HepG2 (cell line): ENCODE measurements around the gene SDHAF1. TPM values are rescaled to one million over a fixed set of nuclear protein-coding genes. Genes with fewer than 3 reads are reported as not detected.

Experiments
- ATF6 ChIP-seq: sonication (generic); formaldehyde crosslinking; conservative IDR thresholded peaks from 2 replicates; pipeline ENCODE4 v1.4.0; 2020; ENCODE audit warnings: missing genetic modification reagents
- CERS6 ChIP-seq: sonication (generic); formaldehyde crosslinking; IDR thresholded peaks from 2 replicates; pipeline ENCODE4 v1.5.0; 2020; ENCODE audit warnings: missing genetic modification reagents
- CREB3 ChIP-seq: sonication (generic); formaldehyde crosslinking; IDR thresholded peaks from 2 replicates; pipeline ENCODE4 v1.5.0; 2020; ENCODE audit warnings: missing genetic modification reagents
- DMAP1 ChIP-seq: IDR thresholded peaks from 2 replicates; pipeline ENCODE4 v1.6.1; 2016
- ELF1 ChIP-seq: sonication (generic); formaldehyde crosslinking; IDR thresholded peaks from 2 replicates; pipeline ENCODE4 v1.4.0; 2020; ENCODE audit warnings: missing genetic modification reagents
- GLI4 ChIP-seq: sonication (generic); formaldehyde crosslinking; IDR thresholded peaks from 2 replicates; pipeline ENCODE4 v1.5.1; 2020; ENCODE audit warnings: missing genetic modification reagents, mild to moderate bottlenecking, moderate library complexity, borderline replicate concordance
- KAT8 ChIP-seq: IDR thresholded peaks from 2 replicates; pipeline ENCODE4 v1.6.1; 2016; ENCODE audit warnings: missing genetic modification reagents, missing compliant biosample characterization
- NCOA1 ChIP-seq: sonication (generic); formaldehyde crosslinking; IDR thresholded peaks from 2 replicates; pipeline ENCODE4 v1.9.0; 2021; ENCODE audit warnings: missing genetic modification reagents
- NFYB ChIP-seq: sonication (generic); formaldehyde crosslinking; IDR thresholded peaks from 2 replicates; pipeline ENCODE4 v1.4.0; 2020; ENCODE audit warnings: missing genetic modification reagents
- NFYC ChIP-seq: IDR thresholded peaks from 2 replicates; pipeline ENCODE4 v1.6.1; 2016; ENCODE audit warnings: missing genetic modification reagents, missing compliant biosample characterization
- PHB2 ChIP-seq: fragments of 450-650 bp; IDR thresholded peaks from 2 replicates; pipeline ENCODE4 v1.6.1; 2018; ENCODE audit not compliant: partially characterized antibody
- PRDM15 ChIP-seq: sonication (generic); formaldehyde crosslinking; IDR thresholded peaks from 2 replicates; pipeline ENCODE4 v1.4.0; 2020; ENCODE audit warnings: missing genetic modification reagents
- SIN3A ChIP-seq: IDR thresholded peaks from 2 replicates; pipeline ENCODE4 v1.6.1; 2011; ENCODE audit warnings: low read depth, mild to moderate bottlenecking, control low read depth, low read length, borderline replicate concordance
- TAF15 ChIP-seq: fragments of 200-400 bp; formaldehyde crosslinking; IDR thresholded peaks from one replicate; pipeline ENCODE4 v1.6.1; 2018; ENCODE audit warnings: mild to moderate bottlenecking, low read depth, low read length; ENCODE audit not compliant: poor library complexity, severe bottlenecking
- TBL1XR1 ChIP-seq: fragments of 150-350 bp; IDR thresholded peaks from 2 replicates; pipeline ENCODE4 v1.6.1; 2014; ENCODE audit warnings: borderline replicate concordance, low read length; ENCODE audit not compliant: partially characterized antibody
- TBX2 ChIP-seq: sonication (generic); formaldehyde crosslinking; IDR thresholded peaks from 2 replicates; pipeline ENCODE4 v1.5.0; 2020; ENCODE audit warnings: missing genetic modification reagents, mild to moderate bottlenecking, borderline replicate concordance
- TSC22D2 ChIP-seq: sonication (generic); formaldehyde crosslinking; IDR thresholded peaks from 2 replicates; pipeline ENCODE4 v1.5.1; 2020; ENCODE audit warnings: missing genetic modification reagents, mild to moderate bottlenecking, borderline replicate concordance
- ZFY ChIP-seq: sonication (generic); formaldehyde crosslinking; IDR thresholded peaks from 2 replicates; pipeline ENCODE4 v1.4.0; 2020; ENCODE audit warnings: missing genetic modification reagents
- ZNF230 ChIP-seq: sonication (generic); formaldehyde crosslinking; IDR thresholded peaks from 2 replicates; pipeline ENCODE4 v1.4.0; 2020; ENCODE audit warnings: mild to moderate bottlenecking, missing genetic modification reagents
- ZNF256 ChIP-seq: sonication (generic); formaldehyde crosslinking; conservative IDR thresholded peaks from 2 replicates; pipeline ENCODE4 v1.4.0; 2020; ENCODE audit warnings: missing genetic modification reagents
- ZNF546 ChIP-seq: sonication (generic); formaldehyde crosslinking; conservative IDR thresholded peaks from 2 replicates; pipeline ENCODE4 v1.8.1; 2023; ENCODE audit warnings: mild to moderate bottlenecking, missing genetic modification reagents
- ZNF891 ChIP-seq: sonication (generic); formaldehyde crosslinking; IDR thresholded peaks from 2 replicates; pipeline ENCODE4 v1.5.0; 2020; ENCODE audit warnings: mild to moderate bottlenecking, missing genetic modification reagents
- ZSCAN29 ChIP-seq: sonication (generic); formaldehyde crosslinking; conservative IDR thresholded peaks from 2 replicates; pipeline ENCODE4 v1.4.0; 2020; ENCODE audit warnings: mild to moderate bottlenecking, missing genetic modification reagents
- polyA plus RNA-seq, 8 experiments: library from polyadenylated mRNA; depleted of rRNA in 3 of 8; stranded (reverse) in 7 of 8; unstranded in 1 of 8; fragments of >200 nt; fragmentation: Illumina TruSeq in 4 of 8; extraction: Trizol in 4 of 8; gene quantifications; 2 replicates each; pipeline versions ENCODE4 v1.2.1 to v1.2.3, GENCODE V29; 2011 to 2016; ENCODE audit warnings: low read depth in 4 of 8, missing spikeins in 1 of 8, mixed read lengths in 1 of 8; ENCODE audit not compliant: insufficient read depth in 1 of 8
- total RNA-seq, 5 experiments: library from RNA; depleted of rRNA; stranded (reverse); fragments of >200 nt; fragmentation: Illumina TruSeq; extraction: Trizol; gene quantifications; 2 replicates each; pipeline ENCODE4 v1.2.3, GENCODE V29; 2016; ENCODE audit warnings: low read depth in 1 of 5

The SDHAF1 gene
- total and polyA plus RNA-seq, 2 of the 13 experiments (the other 11 are each of a cell fraction or from before 2014, with no cell fraction given), result 17.8 to 22.8 TPM

- TF ChIP-seq PRDM15 (CRISPR knock-in tag), result no peak
- no peak for TF ChIP-seq NCOA1
- peak; percentile 76; the same call in 1 of the 2 replicates for TF ChIP-seq TSC22D2 (CRISPR knock-in tag)
- TF ChIP-seq PHB2, result no peak
- TF ChIP-seq DMAP1 (CRISPR knock-in tag), result peak; percentile 52; the same call in 1 of the 2 replicates
- peak; percentile 94 for TF ChIP-seq NFYB (CRISPR knock-in tag)
- TF ChIP-seq TBX2 (CRISPR knock-in tag), result peak; percentile 55
- TF ChIP-seq SIN3A, result peak; percentile 91; the same call in 1 of the 2 replicates
- peak; percentile 68 for TF ChIP-seq ELF1 (CRISPR knock-in tag)
- no peak for TF ChIP-seq ZNF891 (CRISPR knock-in tag)
- TF ChIP-seq KAT8 (CRISPR knock-in tag), result peak; percentile 56; the same call in 1 of the 2 replicates
- no peak for TF ChIP-seq ATF6
- TF ChIP-seq CREB3 (CRISPR knock-in tag), result no peak
- no peak for TF ChIP-seq GLI4 (CRISPR knock-in tag)
- peak; percentile 53; the same call in 1 of the 2 replicates for TF ChIP-seq ZFY (CRISPR knock-in tag)
- TF ChIP-seq ZSCAN29 (CRISPR knock-in tag), result no peak
- TF ChIP-seq NFYC (CRISPR knock-in tag), result peak; percentile 95
- TF ChIP-seq ZNF256 (CRISPR knock-in tag), result no peak
- TF ChIP-seq TAF15, result peak; percentile 43
- TF ChIP-seq TBL1XR1, result no peak
- TF ChIP-seq ZNF546 (CRISPR knock-in tag), result no peak
- no peak for TF ChIP-seq CERS6 (CRISPR knock-in tag)
- no peak for TF ChIP-seq ZNF230
Measured at GRCh38 chr19:36014012-36014924, 19.3 kb downstream of the SDHAF1 start, which contains the start of gene ALKBH6 (continued).
